Measurements from ENCODE around the gene ANKRD36C. TPM values are rescaled to one million over a fixed set of nuclear protein-coding genes. Genes with fewer than 3 reads are reported as not detected.
"Not testable (repeated sequence)": the region's sequence is repeated elsewhere in the genome, so short reads cannot be mapped to it uniquely, and the experiment has no call there.

Gene ANKRD36C
- total RNA-seq, 1 donor from 2014 or later = 24.3 TPM

DNA sequence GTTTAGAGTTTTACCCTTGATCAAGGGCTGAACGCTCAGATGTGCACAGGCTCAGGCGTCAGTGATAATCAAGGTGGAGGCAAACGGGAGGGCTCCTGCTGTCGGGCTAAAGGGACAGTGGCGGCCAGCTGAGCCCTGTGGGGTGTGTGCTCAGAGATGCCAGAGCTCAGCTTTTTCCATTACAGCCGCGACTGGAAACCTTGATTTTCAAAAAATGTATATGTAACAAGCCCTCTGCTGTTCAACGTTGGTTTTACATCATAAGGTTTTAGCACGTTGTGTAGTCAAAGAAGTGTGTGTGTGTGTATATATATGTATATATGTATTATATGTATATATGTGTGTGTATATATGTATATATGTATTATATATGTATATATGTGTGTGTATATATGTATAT lies 201.4 kb downstream of the ANKRD36C start:
- H3K27me3 ChIP-seq; DNase-seq; H3K4me3 ChIP-seq; H3K9me3 ChIP-seq; H3K27ac ChIP-seq; intact Hi-C loops (cut with DNase I); H3K36me3 ChIP-seq; H3K4me1 ChIP-seq: not testable (repeated sequence)
- peak; percentile 2 for ATAC-seq

DNA sequence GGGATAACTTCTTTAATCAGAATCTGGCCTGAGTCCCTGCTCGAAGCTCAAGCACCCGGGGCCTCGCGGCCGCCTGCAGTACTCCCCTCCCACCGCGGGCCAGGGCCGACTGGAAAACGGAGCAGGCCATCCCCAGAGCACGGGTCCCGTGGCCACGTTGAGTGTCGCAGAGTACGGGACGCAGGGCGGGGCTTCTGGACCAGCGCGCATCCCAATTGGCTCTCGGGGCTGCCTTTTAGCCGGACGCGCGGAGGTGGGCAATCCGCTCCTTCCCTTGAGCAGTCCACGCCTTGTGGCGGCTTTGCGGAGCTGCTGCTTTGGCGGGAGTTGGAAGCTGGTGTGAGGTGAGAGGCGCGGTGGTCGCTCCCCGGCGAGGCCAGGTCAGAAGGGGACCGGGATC lies 202.2 kb downstream of the ANKRD36C start:
- DNase-seq, H3K4me3 ChIP-seq: not testable (repeated sequence)

DNA sequence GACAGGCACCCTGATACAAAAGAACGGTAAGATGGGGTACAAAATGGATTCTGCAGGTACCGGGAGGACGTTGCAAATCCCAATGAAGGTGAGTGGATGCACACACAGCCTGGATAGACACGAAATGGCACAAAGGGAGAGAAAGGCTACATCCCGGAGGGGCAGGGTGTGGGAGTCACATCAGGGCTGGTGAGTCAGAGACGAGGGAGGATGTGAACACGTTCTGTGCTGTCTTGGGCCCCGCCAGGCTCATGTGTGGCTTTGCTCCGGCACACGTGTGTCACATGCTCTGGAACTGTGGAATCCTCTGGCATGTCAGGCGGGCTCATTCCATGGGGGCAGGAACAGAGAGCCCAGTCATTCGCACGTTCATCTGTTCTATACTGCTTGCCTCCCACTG lies 203.0 kb downstream of the ANKRD36C start:
- ATAC-seq; H3K27me3 ChIP-seq; H3K4me1 ChIP-seq; H3K36me3 ChIP-seq; H3K4me3 ChIP-seq; H3K9me3 ChIP-seq; H3K27ac ChIP-seq; DNase-seq; intact Hi-C loops (cut with DNase I): not testable (repeated sequence)

More for the DNA sequence above, 202.2 kb downstream of the ANKRD36C start:
- H3K9me3 ChIP-seq; H3K4me1 ChIP-seq; H3K27ac ChIP-seq; intact Hi-C loops (cut with DNase I); H3K27me3 ChIP-seq; H3K36me3 ChIP-seq: not testable (repeated sequence)
- ATAC-seq = peak; percentile 65

Other genes with a start within 250 kb of the ANKRD36C start
- gene GPAT2, start 43.1 kb upstream of the ANKRD36C start, total RNA-seq = 3.2 TPM
- 0.14 TPM for gene ADRA2B, start 124.7 kb upstream of the ANKRD36C start, total RNA-seq
- gene ASTL, start 146.7 kb upstream of the ANKRD36C start, total RNA-seq = not detected
- 4.4 TPM for gene DUSP2, start 153.6 kb upstream of the ANKRD36C start, total RNA-seq
- gene STARD7, start 217.0 kb upstream of the ANKRD36C start, total RNA-seq = 156 TPM